K562 (cell line): ENCODE results near the gene OR2B2. TPM values are rescaled to one million over a fixed set of nuclear protein-coding genes. Genes with fewer than 3 reads are reported as not detected.
A peak's percentile ranks its signal among the peaks of the same experiment; 100 is the strongest.

ENCODE experiments used
- ATAC-seq: fragments of 200-7000 bp; cut with Tn5 transposase; 3 replicates; pipeline ENCODE4 v1.9.1; 2020; ENCODE audit warnings: moderate library complexity
- BruUV-seq: library from RNA; stranded (reverse); fragments of 400-500 nt; replicated peaks from 2 replicates; lab custom pipeline; 2021; lab: Mats Ljungman, UMichigan
- CTCF ChIA-PET: fragments of 300-600 bp; formaldehyde crosslinking; extraction: SDS; loops from one replicate; lab custom pipeline; 2021; ENCODE audit warnings: low intra/inter-chr PET ratio; lab: Yijun Ruan, JAX
- POLR2A ChIA-PET: fragments of 300-600, 350-650 bp; sonication (Branson Sonifier 250); formaldehyde crosslinking; extraction: SDS; loops from one replicate; lab custom pipeline; 2021; ENCODE audit warnings: antibody characterized with exemption, inconsistent platforms; lab: Yijun Ruan, JAX
- DNase-seq, 4 experiments: peaks; one replicate each; pipeline versions ENCODE4 v3.0.0 to v3.0.0-alpha.2; 2011 to 2018; ENCODE audit warnings: low spot score in 3 of 4, mixed read lengths in 3 of 4; ENCODE audit errors: extremely low read depth in 1 of 4
- FAIRE-seq: peaks from 2 replicates; lab custom pipeline; 2011; peaks lifted over from hg19 to GRCh38; lab: Jason Lieb, UNC
- H2AFZ ChIP-seq: 2 replicates; pipeline ENCODE4 v1.6.0; 2011; ENCODE audit warnings: low read depth, low read length, control low read depth, inconsistent platforms
- H3K27ac ChIP-seq: fragments of 200-600 bp; 3 replicates; pipeline ENCODE4 v1.8.0; 2011; ENCODE audit warnings: low read depth, mild to moderate bottlenecking, control low read depth, inconsistent platforms, low read length, moderate library complexity, mixed read lengths; ENCODE audit errors: extremely low read depth
- H3K27me3 ChIP-seq, 2 experiments: fragments of 300-600 bp in 1 of 2; 2 replicates in 1 of 2; 3 replicates in 1 of 2; pipeline versions ENCODE4 v1.6.0 to v1.8.0; 2011; ENCODE audit warnings: inconsistent platforms in 2 of 2, low read length in 2 of 2, mild to moderate bottlenecking in 1 of 2, mixed read lengths in 1 of 2, moderate library complexity in 1 of 2; ENCODE audit not compliant: control insufficient read depth in 2 of 2, insufficient read depth in 2 of 2
- H3K36me3 ChIP-seq: fragments of 300-600 bp; 3 replicates; pipeline ENCODE4 v1.8.0; 2011; ENCODE audit warnings: mild to moderate bottlenecking, low read length, inconsistent platforms; ENCODE audit not compliant: control insufficient read depth, insufficient read depth
- H3K4me1 ChIP-seq, 2 experiments: fragments of 200-600 bp in 1 of 2; replicated peaks in 1 of 2; 2 replicates in 1 of 2; 3 replicates in 1 of 2; pipeline versions ENCODE4 v1.5.1 to v1.8.0; 2011; ENCODE audit warnings: inconsistent platforms in 2 of 2, low read length in 2 of 2, mild to moderate bottlenecking in 1 of 2, mixed read lengths in 1 of 2, moderate library complexity in 1 of 2; ENCODE audit not compliant: control insufficient read depth in 2 of 2, insufficient read depth in 2 of 2
- H3K4me2 ChIP-seq: 2 replicates; pipeline ENCODE4 v1.6.1; 2011; ENCODE audit warnings: low read length, control low read depth, inconsistent platforms, mixed read lengths; ENCODE audit not compliant: insufficient read depth
- H3K4me3 ChIP-seq: fragments of 200-600 bp; sonication (generic), shearing (Covaris generic); 2 replicates; pipeline ENCODE4 v1.5.1; 2016; ENCODE audit warnings: control low read depth, inconsistent platforms
- H3K79me2 ChIP-seq: fragments of 200-600 bp; 3 replicates; pipeline ENCODE4 v1.8.0; 2011; ENCODE audit warnings: low read length, inconsistent platforms; ENCODE audit not compliant: control insufficient read depth, insufficient read depth
- H3K9ac ChIP-seq, 2 experiments: 2 replicates each; pipeline versions ENCODE4 v1.6.0 to v1.6.1; 2011; ENCODE audit warnings: low read depth in 2 of 2, low read length in 2 of 2, control low read depth in 1 of 2, inconsistent platforms in 1 of 2, mild to moderate bottlenecking in 1 of 2, mixed read lengths in 1 of 2; ENCODE audit not compliant: insufficient read depth in 1 of 2
- H3K9me1 ChIP-seq: one replicate; pipeline ENCODE4 v1.6.0; 2011; ENCODE audit warnings: inconsistent platforms, mild to moderate bottlenecking, low read length, moderate library complexity; ENCODE audit not compliant: control insufficient read depth, insufficient read depth
- H3K9me3 ChIP-seq: replicated peaks from 2 replicates; pipeline ENCODE4 v1.5.1; 2011; ENCODE audit warnings: low read depth, low read length, inconsistent platforms; ENCODE audit not compliant: control insufficient read depth, insufficient read depth
- H4K20me1 ChIP-seq: replicated peaks from 2 replicates; pipeline ENCODE4 v1.6.1; 2011; ENCODE audit warnings: low read length, inconsistent platforms, mixed read lengths; ENCODE audit not compliant: control insufficient read depth, insufficient read depth
- ATF7 ChIP-seq: fragments of 450-650 bp; IDR thresholded peaks from 2 replicates; pipeline ENCODE4 v1.7.1; 2014; ENCODE audit warnings: mild to moderate bottlenecking, moderate library complexity
- C11orf30 ChIP-seq: fragments of 450-650 bp; IDR thresholded peaks from 2 replicates; pipeline ENCODE4 v1.6.1; 2016; ENCODE audit warnings: low read depth, mild to moderate bottlenecking
- CEBPB ChIP-seq: fragments of 450-650 bp; IDR thresholded peaks from 2 replicates; pipeline ENCODE4 v1.6.1; 2016; ENCODE audit warnings: missing genetic modification characterization, missing compliant biosample characterization
- CHD2 ChIP-seq: IDR thresholded peaks from 2 replicates; pipeline ENCODE4 v1.6.1; 2011; ENCODE audit warnings: low read depth, low read length
- DLX4 ChIP-seq: fragments of 250-450 bp; sonication (Bioruptor Pico); IDR thresholded peaks from 2 replicates; pipeline ENCODE4 v1.6.1; 2021; ENCODE audit warnings: mild to moderate bottlenecking
- ELF2 ChIP-seq: fragments of 250-450 bp; sonication (Bioruptor Pico); IDR thresholded peaks from 2 replicates; pipeline ENCODE4 v1.5.0; 2021; ENCODE audit warnings: mild to moderate bottlenecking
- FIP1L1 ChIP-seq: fragments of 200-400 bp; formaldehyde crosslinking; IDR thresholded peaks from 2 replicates; pipeline ENCODE4 v1.6.1; 2018; ENCODE audit warnings: mild to moderate bottlenecking, low read depth, low read length; ENCODE audit not compliant: poor library complexity, severe bottlenecking
- HDAC3 ChIP-seq: fragments of 450-650 bp; IDR thresholded peaks from 2 replicates; pipeline ENCODE4 v1.6.1; 2018; ENCODE audit warnings: borderline replicate concordance, mild to moderate bottlenecking, moderate library complexity; ENCODE audit not compliant: partially characterized antibody
- NR3C1 ChIP-seq: sonication (generic); formaldehyde crosslinking; IDR thresholded peaks from 2 replicates; pipeline ENCODE4 v1.8.1; 2022; ENCODE audit warnings: missing genetic modification reagents
- PKNOX1 ChIP-seq: fragments of 450-650 bp; IDR thresholded peaks from 2 replicates; pipeline ENCODE4 v1.6.1; 2016
- PML ChIP-seq: IDR thresholded peaks from 2 replicates; pipeline ENCODE4 v1.6.1; 2012; ENCODE audit warnings: low read length, inconsistent platforms
- SMAD1 ChIP-seq: fragments of 150-350 bp; IDR thresholded peaks from 2 replicates; pipeline ENCODE4 v1.6.1; 2014; ENCODE audit warnings: low read length, low read depth; ENCODE audit not compliant: partially characterized antibody
- SMAD4 ChIP-seq: fragments of 250-450 bp; sonication (Bioruptor Pico); conservative IDR thresholded peaks from 2 replicates; pipeline ENCODE4 v1.8.0; 2021; ENCODE audit warnings: inconsistent platforms, mild to moderate bottlenecking, moderate library complexity
- SMARCA4 ChIP-seq: fragments of 450-650 bp; IDR thresholded peaks from 2 replicates; pipeline ENCODE4 v1.6.1; 2016
- SRF ChIP-seq, 2 experiments: fragments of 250-450, 450-650 bp in 1 of 2; sonication (Bioruptor Pico) in 1 of 2; sonication (generic) in 1 of 2; formaldehyde crosslinking; IDR thresholded peaks; 2 replicates each; pipeline versions ENCODE4 v1.5.0 to v1.5.1; 2020 to 2022; ENCODE audit warnings: mild to moderate bottlenecking in 1 of 2, missing genetic modification reagents in 1 of 2
- YY1 ChIP-seq, 3 experiments: IDR thresholded peaks; 2 replicates each; pipeline ENCODE4 v1.6.1; 2011; ENCODE audit warnings: low read length in 2 of 3, mild to moderate bottlenecking in 2 of 3, moderate library complexity in 2 of 3, borderline replicate concordance in 1 of 3, control low read depth in 1 of 3, low read depth in 1 of 3; ENCODE audit not compliant: insufficient read depth in 3 of 3, insufficient replicate concordance in 2 of 3, control insufficient read depth in 1 of 3, insufficient read length in 1 of 3; ENCODE audit errors: extremely low read depth in 1 of 3
- ZBTB1 ChIP-seq: sonication (generic); formaldehyde crosslinking; IDR thresholded peaks from 2 replicates; pipeline ENCODE4 v1.8.1; 2023; ENCODE audit warnings: missing genetic modification reagents, low read depth, mild to moderate bottlenecking, borderline replicate concordance
- ZNF354B ChIP-seq: fragments of 250-450 bp; sonication (Bioruptor Pico); IDR thresholded peaks from 2 replicates; pipeline ENCODE4 v1.4.0; 2020
- ZNF584 ChIP-seq: fragments of 200-800 bp; sonication (Bioruptor generic); IDR thresholded peaks from 2 replicates; pipeline ENCODE4 v1.6.1; 2016; ENCODE audit warnings: low read depth, mild to moderate bottlenecking, missing genetic modification characterization, missing compliant biosample characterization
- ZNF75A ChIP-seq: fragments of 450-650 bp; formaldehyde crosslinking; IDR thresholded peaks from 2 replicates; pipeline ENCODE4 v1.4.0; 2020; ENCODE audit warnings: mild to moderate bottlenecking
- WGBS: fragments of 100-300 bp; shearing (Covaris generic); methylation state at CpG from one replicate; pipeline ENCODE4 v1.1.6; 2016; ENCODE audit warnings: low coverage, mixed read lengths; ENCODE audit not compliant: insufficient coverage; ENCODE audit errors: missing lambda C conversion rate; 5-methylcytosine and 5-hydroxymethylcytosine counted together
- in situ Hi-C: fragments of 300-500 bp; cut with MboI; formaldehyde crosslinking; loops from 4 replicates; pipeline ENCODE4 v1.15.0; 2018; ENCODE audit warnings: inconsistent platforms, mixed read lengths
- intact Hi-C: fragments of 100-400 bp; cut with micrococcal nuclease; formaldehyde crosslinking; loops from 2 replicates; pipeline ENCODE4 v1.14.2; 2022
- polyA plus RNA-seq, 8 experiments: library from polyadenylated mRNA; depleted of rRNA in 4 of 8; stranded (reverse) in 5 of 8; unstranded in 3 of 8; fragments of >200 nt; fragmentation: Nextera tagmentation in 2 of 8; fragmentation: Illumina TruSeq in 1 of 8; extraction: Ambion mirVana in 2 of 8; extraction: Trizol in 1 of 8; gene quantifications; 2 replicates each; pipeline versions ENCODE4 v1.2.1 to v1.2.3, GENCODE V29; 2011 to 2014; ENCODE audit warnings: inconsistent platforms in 1 of 8, missing spikeins in 1 of 8
- total RNA-seq, 7 experiments: library from RNA; depleted of rRNA in 6 of 7; stranded (reverse); fragments of >200 nt in 6 of 7; fragmentation: Illumina TruSeq in 2 of 7; extraction: Trizol in 2 of 7; gene quantifications; 2 replicates each; pipeline versions ENCODE4 v1.2.1 to v1.2.3, GENCODE V29; 2011 to 2021; ENCODE audit warnings: low replicate concordance in 1 of 7

The OR2B2 gene
- total and polyA plus RNA-seq, 9 of the 15 experiments (the other 6 are each of a cell fraction or from before 2014, with no cell fraction given), result 0.24 TPM; not detected in 8

DNA sequence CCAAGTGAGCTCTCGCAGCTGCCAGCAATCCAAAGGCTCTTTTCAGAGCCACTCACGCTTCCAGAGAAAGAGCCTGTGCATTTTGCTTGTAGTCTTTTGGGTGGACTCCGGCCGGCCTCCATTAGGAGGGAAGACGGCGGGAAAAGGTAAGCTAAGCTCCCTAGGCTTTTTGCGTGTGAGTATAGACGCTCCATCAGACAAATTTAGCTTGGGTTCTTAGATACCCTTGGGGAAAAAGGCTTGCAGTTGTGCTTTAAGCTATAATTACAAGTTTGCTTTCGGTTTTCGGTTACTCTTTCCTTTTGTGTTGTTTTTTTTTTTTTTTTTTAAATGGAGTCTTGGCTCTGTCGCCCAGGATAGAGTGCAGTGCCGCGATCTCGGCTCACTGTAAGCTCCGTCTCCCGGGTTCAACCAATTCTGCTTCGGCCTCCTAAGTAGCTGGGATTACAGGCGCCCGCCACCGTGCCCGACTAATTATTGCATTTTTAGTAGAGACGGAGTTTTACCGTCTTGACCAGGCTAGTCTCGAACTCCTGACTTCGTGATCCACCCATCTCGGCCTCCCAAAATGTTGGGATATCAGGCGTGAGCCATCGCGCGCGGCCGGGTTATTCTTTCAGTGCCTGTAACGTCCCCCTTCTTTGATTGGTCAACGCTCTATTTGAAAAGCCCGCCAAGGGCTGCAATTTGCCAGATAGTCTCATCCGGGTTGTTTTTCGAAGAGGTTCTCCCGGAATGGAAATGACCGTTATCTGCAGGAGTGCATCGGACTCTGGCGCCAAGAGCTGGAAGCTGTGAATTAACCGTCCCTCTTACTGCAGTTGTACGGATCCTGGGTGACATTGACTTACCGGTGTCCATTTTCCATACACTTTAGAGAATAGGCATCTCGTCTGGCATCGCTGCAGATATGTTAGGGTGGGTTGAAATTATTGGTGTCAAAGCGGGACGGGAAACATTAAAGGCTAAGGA lies 18.1 kb downstream of the OR2B2 start:
- Histone ChIP-seq H3K79me2 (peaks cover 91% of the 10 kb centered on the region), H3K9ac (peak overlapping the region; percentile 96 to 98), H3K27ac (peak overlapping the region; percentile 95), H4K20me1 (peaks cover 31% of the 10 kb centered on the region), H2AFZ (no peak overlapping the region), H3K4me3 (peak overlapping the region; percentile 79), H3K4me1 (peaks cover 22 to 38% of the 10 kb centered on the region in 2 experiments), H3K36me3 (peaks cover 49% of the 10 kb centered on the region), H3K4me2 (peak overlapping the region; percentile 98), H3K27me3 (no peaks in the 10 kb centered on the region), H3K9me3 (no peaks in the 10 kb centered on the region), H3K9me1 (no peaks in the 10 kb centered on the region)
- 1% methylated on average over 48 of the region's 48 CpGs for WGBS
- in situ Hi-C loops, result loop anchor here (5.0 kb wide), 3 partner anchors 57 to 747 kb away; a partner anchor contains a TSS
- DNase-seq, result peak; percentile 78 to 93 (median 82)
- no TSS peak for BruUV-seq
- intact Hi-C loops, result loop anchor here (1.0 to 10.0 kb wide), 12 partner anchors 29 to 1862 kb away; a partner anchor contains a TSS
- ChIA-PET POLR2A (interaction anchor here (0.6 to 8.2 kb wide), 52 partner anchors 8 to 1863 kb away, joined by 3 to 826 read pairs (median 6); partner anchors contain the start of gene ZSCAN31), CTCF (interaction anchor here (0.8 to 1.8 kb wide), 2 partner anchors 122 to 732 kb away, joined by 5 read pairs; no protein-coding TSS in a partner anchor)
- FAIRE-seq, result peak; percentile 54
- peak; percentile 7 for ATAC-seq
- TF ChIP-seq SMAD4 (CRISPR knock-in tag) (peak; percentile 26), PKNOX1 (peak; percentile 15; the same call in 1 of the 2 replicates), ZNF354B (CRISPR knock-in tag) (0 out of 2 replicates have a peak, but pooled peaks have one; percentile 32), CEBPB (tag) (no peak), NR3C1 (CRISPR knock-in tag) (no peak), SMARCA4 (peak; percentile 21; the same call in 1 of the 2 replicates), HDAC3 (peak; percentile 48), ATF7 (peak; percentile 52), ZNF75A (CRISPR knock-in tag) (no peak), ZNF584 (CRISPR knock-in tag) (0 out of 2 replicates have a peak, but pooled peaks have one; percentile 31), SRF (CRISPR knock-in tag; IDR thresholded peaks at IDR 0.05) (peak; percentile 40 to 80; a peak in 2 of 4 replicates), ELF2 (CRISPR knock-in tag) (peak; percentile 48; the same call in 1 of the 2 replicates), CHD2 (peak; percentile 14; the same call in 1 of the 2 replicates), C11orf30 (no peak), SMAD1 (peak; percentile 59), YY1 (IDR thresholded peaks at IDR 0.05; ENCODE audit: borderline replicate concordance in 1 of 3, control insufficient read depth in 1 of 3, extremely low read depth in 1 of 3, insufficient read depth in 3 of 3, insufficient read length in 1 of 3, insufficient replicate concordance in 2 of 3, low read depth in 1 of 3, low read length in 2 of 3) (peak in 1 of 3 experiments; percentile 7), PML (peak; percentile 30; the same call in 1 of the 2 replicates), FIP1L1 (peak; percentile 19), ZBTB1 (CRISPR knock-in tag) (no peak), DLX4 (CRISPR knock-in tag) (no peak)
